Ishikawa (cell line): ENCODE data around the gene PDE5A.

Experiments used
- CEBPB ChIP-seq: IDR thresholded peaks from 2 replicates; pipeline ENCODE4 v1.6.1; 2012
- CREB1 ChIP-seq: IDR thresholded peaks from 2 replicates; pipeline ENCODE4 v1.6.1; 2012; ENCODE audit warnings: low read depth
- EGR1 ChIP-seq: IDR thresholded peaks from 2 replicates; pipeline ENCODE4 v1.6.1; 2012
- EP300 ChIP-seq: IDR thresholded peaks from 2 replicates; pipeline ENCODE4 v1.6.1; 2012; ENCODE audit warnings: borderline replicate concordance
- NFIC ChIP-seq: IDR thresholded peaks from 2 replicates; pipeline ENCODE4 v1.6.1; 2012
- RAD21 ChIP-seq: IDR thresholded peaks from 2 replicates; pipeline ENCODE4 v1.6.1; 2012; ENCODE audit warnings: low read depth
- TAF1 ChIP-seq: IDR thresholded peaks from 2 replicates; pipeline ENCODE4 v1.6.1; 2012; ENCODE audit warnings: low read depth, mild to moderate bottlenecking
- TF ChIP-seq, protein P1 (sequence below): IDR thresholded peaks from 2 replicates; pipeline ENCODE4 v1.6.1; 2012; ENCODE audit warnings: low read depth, mild to moderate bottlenecking

DNA sequence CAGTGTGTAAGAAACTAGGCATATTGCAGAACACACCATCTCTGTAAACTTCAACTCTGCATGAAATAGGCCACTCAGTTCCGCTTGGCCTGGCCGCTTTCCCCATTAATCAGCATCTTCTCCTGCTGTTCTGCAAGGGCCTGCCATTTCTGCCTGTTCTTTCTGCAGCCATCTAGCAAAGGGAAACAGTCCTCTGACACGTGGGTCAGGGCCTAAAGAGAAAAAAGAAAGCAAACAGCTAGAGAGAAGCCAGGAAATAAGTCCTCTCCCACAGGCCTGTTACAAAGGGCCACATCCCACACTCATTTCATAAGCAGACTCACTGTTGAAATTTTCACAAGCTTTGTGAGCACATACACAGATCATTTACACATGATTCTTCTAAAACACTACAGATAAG, 130.1 kb downstream of the PDE5A start:
- TF ChIP-seq NFIC (no peak), EP300 (no peak), CREB1 (no peak), CEBPB (no peak), EGR1 (no peak), RAD21 (no peak), TAF1 (no peak)
- TF ChIP-seq, protein P1, sequence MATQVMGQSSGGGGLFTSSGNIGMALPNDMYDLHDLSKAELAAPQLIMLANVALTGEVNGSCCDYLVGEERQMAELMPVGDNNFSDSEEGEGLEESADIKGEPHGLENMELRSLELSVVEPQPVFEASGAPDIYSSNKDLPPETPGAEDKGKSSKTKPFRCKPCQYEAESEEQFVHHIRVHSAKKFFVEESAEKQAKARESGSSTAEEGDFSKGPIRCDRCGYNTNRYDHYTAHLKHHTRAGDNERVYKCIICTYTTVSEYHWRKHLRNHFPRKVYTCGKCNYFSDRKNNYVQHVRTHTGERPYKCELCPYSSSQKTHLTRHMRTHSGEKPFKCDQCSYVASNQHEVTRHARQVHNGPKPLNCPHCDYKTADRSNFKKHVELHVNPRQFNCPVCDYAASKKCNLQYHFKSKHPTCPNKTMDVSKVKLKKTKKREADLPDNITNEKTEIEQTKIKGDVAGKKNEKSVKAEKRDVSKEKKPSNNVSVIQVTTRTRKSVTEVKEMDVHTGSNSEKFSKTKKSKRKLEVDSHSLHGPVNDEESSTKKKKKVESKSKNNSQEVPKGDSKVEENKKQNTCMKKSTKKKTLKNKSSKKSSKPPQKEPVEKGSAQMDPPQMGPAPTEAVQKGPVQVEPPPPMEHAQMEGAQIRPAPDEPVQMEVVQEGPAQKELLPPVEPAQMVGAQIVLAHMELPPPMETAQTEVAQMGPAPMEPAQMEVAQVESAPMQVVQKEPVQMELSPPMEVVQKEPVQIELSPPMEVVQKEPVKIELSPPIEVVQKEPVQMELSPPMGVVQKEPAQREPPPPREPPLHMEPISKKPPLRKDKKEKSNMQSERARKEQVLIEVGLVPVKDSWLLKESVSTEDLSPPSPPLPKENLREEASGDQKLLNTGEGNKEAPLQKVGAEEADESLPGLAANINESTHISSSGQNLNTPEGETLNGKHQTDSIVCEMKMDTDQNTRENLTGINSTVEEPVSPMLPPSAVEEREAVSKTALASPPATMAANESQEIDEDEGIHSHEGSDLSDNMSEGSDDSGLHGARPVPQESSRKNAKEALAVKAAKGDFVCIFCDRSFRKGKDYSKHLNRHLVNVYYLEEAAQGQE: no peak
